Astrocyte (in vitro differentiated cells and primary cell): ENCODE measurements around the gene PPP2R5C. TPM values are rescaled to one million over a fixed set of nuclear protein-coding genes. Genes with fewer than 3 reads are reported as not detected.
A peak's percentile ranks its signal among the peaks of the same experiment; 100 is the strongest.

ENCODE experiments used
- DNase-seq: peaks from one replicate; pipeline ENCODE4 v3.0.0-alpha.2; 2010; ENCODE audit warnings: low read depth
- FAIRE-seq: peaks from 2 replicates; lab custom pipeline; 2011; peaks lifted over from hg19 to GRCh38; lab: Jason Lieb, UNC
- H2AFZ ChIP-seq: 2 replicates; pipeline ENCODE4 v1.6.0; 2012; ENCODE audit warnings: low read depth, low read length, inconsistent platforms
- H3K27ac ChIP-seq: 2 replicates; pipeline ENCODE4 v1.5.1; 2011; ENCODE audit warnings: low read depth, low read length, inconsistent platforms
- H3K27me3 ChIP-seq: 2 replicates; pipeline ENCODE4 v1.6.0; 2011; ENCODE audit warnings: low read length, inconsistent platforms; ENCODE audit not compliant: insufficient read depth
- H3K36me3 ChIP-seq: 2 replicates; pipeline ENCODE4 v1.5.1; 2011; ENCODE audit warnings: low read length, inconsistent platforms; ENCODE audit not compliant: insufficient read depth
- H3K4me1 ChIP-seq: 2 replicates; pipeline ENCODE4 v1.5.1; 2011; ENCODE audit warnings: low read length, inconsistent platforms; ENCODE audit not compliant: insufficient read depth
- H3K4me2 ChIP-seq: 2 replicates; pipeline ENCODE4 v1.6.0; 2012; ENCODE audit warnings: low read length, inconsistent platforms
- H3K4me3 ChIP-seq: 2 replicates; pipeline ENCODE4 v1.5.1; 2011; ENCODE audit warnings: low read depth, mild to moderate bottlenecking, low read length, inconsistent platforms; ENCODE audit not compliant: insufficient read depth
- H3K79me2 ChIP-seq: 2 replicates; pipeline ENCODE4 v1.6.0; 2012; ENCODE audit warnings: mild to moderate bottlenecking, low read length, inconsistent platforms; ENCODE audit not compliant: insufficient read depth
- H3K9ac ChIP-seq: 2 replicates; pipeline ENCODE4 v1.6.0; 2012; ENCODE audit warnings: mild to moderate bottlenecking, low read length, inconsistent platforms
- H3K9me3 ChIP-seq: 2 replicates; pipeline ENCODE4 v1.5.1; 2012; ENCODE audit warnings: low read depth, mild to moderate bottlenecking, low read length, inconsistent platforms; ENCODE audit not compliant: insufficient read depth
- H4K20me1 ChIP-seq: 2 replicates; pipeline ENCODE4 v1.6.0; 2012; ENCODE audit warnings: low read length, inconsistent platforms; ENCODE audit not compliant: insufficient read depth
- H3K27ac Mint-ChIP-seq: one replicate; pipeline ENCODE4 v1.8.0; 2021; ENCODE audit warnings: mild to moderate bottlenecking, mixed read lengths; ENCODE audit not compliant: unreplicated experiment
- H3K27me3 Mint-ChIP-seq: one replicate; pipeline ENCODE4 v1.8.0; 2021; ENCODE audit warnings: low read depth, mixed read lengths; ENCODE audit not compliant: unreplicated experiment
- H3K36me3 Mint-ChIP-seq: one replicate; pipeline ENCODE4 v1.8.0; 2021; ENCODE audit warnings: low read depth, mixed read lengths; ENCODE audit not compliant: unreplicated experiment
- H3K4me1 Mint-ChIP-seq: one replicate; pipeline ENCODE4 v1.8.0; 2021; ENCODE audit warnings: low read depth, mixed read lengths; ENCODE audit not compliant: unreplicated experiment
- H3K4me3 Mint-ChIP-seq: one replicate; pipeline ENCODE4 v1.8.0; 2021; ENCODE audit warnings: mild to moderate bottlenecking, moderate library complexity, mixed read lengths; ENCODE audit not compliant: unreplicated experiment
- H3K9me3 Mint-ChIP-seq: one replicate; pipeline ENCODE4 v1.8.0; 2021; ENCODE audit warnings: mild to moderate bottlenecking, mixed read lengths; ENCODE audit not compliant: unreplicated experiment
- CTCF ChIP-seq: IDR thresholded peaks from 2 replicates; pipeline ENCODE4 v1.5.1; 2011; ENCODE audit warnings: low read depth, mild to moderate bottlenecking, inconsistent platforms, low read length, moderate library complexity; ENCODE audit not compliant: insufficient read depth
- EZH2 ChIP-seq: IDR thresholded peaks from 2 replicates; pipeline ENCODE4 v1.6.1; 2012; ENCODE audit warnings: mild to moderate bottlenecking, low read length, inconsistent platforms; ENCODE audit not compliant: insufficient read depth
- total RNA-seq: library from RNA; stranded (reverse); gene quantifications from 2 replicates; pipeline ENCODE4 v1.2.1, GENCODE V29; 2021

Gene PPP2R5C
- total RNA-seq, 1 donor from 2014 or later, result 102 TPM

GRCh38 chr14:101789222-101789621 lies 27.7 kb downstream of the PPP2R5C start:
- no peak overlapping the region for H3K4me3 Mint-ChIP-seq
- TF ChIP-seq EZH2 (no peak), CTCF (no peak)
- Histone ChIP-seq H3K79me2 (no peaks in the 10 kb centered on the region), H4K20me1 (no peaks in the 10 kb centered on the region), H3K4me1 (no peaks in the 10 kb centered on the region), H2AFZ (no peak overlapping the region), H3K27me3 (no peaks in the 10 kb centered on the region), H3K4me2 (no peak overlapping the region), H3K9me3 (peaks cover 5% of the 10 kb centered on the region), H3K36me3 (no peaks in the 10 kb centered on the region), H3K4me3 (no peak overlapping the region), H3K9ac (no peak overlapping the region), H3K27ac (no peak overlapping the region)
- FAIRE-seq, result no peak
- no peak overlapping the region for H3K27ac Mint-ChIP-seq
- H3K27me3 Mint-ChIP-seq, result peaks cover 4% of the 10 kb centered on the region
- no peak for DNase-seq
- H3K9me3 Mint-ChIP-seq, result peaks cover 1% of the 10 kb centered on the region
- H3K36me3 Mint-ChIP-seq, result peaks cover 15% of the 10 kb centered on the region
- peaks cover 2% of the 10 kb centered on the region for H3K4me1 Mint-ChIP-seq

- no peak overlapping the region for H3K4me2 ChIP-seq
- H3K36me3 ChIP-seq, result no peaks in the 10 kb centered on the region
- DNase-seq, result no peak
- peaks cover 1% of the 10 kb centered on the region for H3K9me3 Mint-ChIP-seq
- H3K27ac ChIP-seq, result no peak overlapping the region
- no peak for FAIRE-seq
- H3K79me2 ChIP-seq, result no peaks in the 10 kb centered on the region
- H3K27me3 Mint-ChIP-seq, result peaks cover 3% of the 10 kb centered on the region
- H3K36me3 Mint-ChIP-seq, result peaks cover 11% of the 10 kb centered on the region
- no peak overlapping the region for H2AFZ ChIP-seq
- H3K4me3 Mint-ChIP-seq, result no peak overlapping the region
- TF ChIP-seq CTCF (no peak), EZH2 (no peak)
- no peak overlapping the region for H3K9ac ChIP-seq
- H4K20me1 ChIP-seq, result no peaks in the 10 kb centered on the region
- H3K4me3 ChIP-seq, result no peak overlapping the region
- no peaks in the 10 kb centered on the region for H3K4me1 ChIP-seq
- peaks cover 2% of the 10 kb centered on the region for H3K4me1 Mint-ChIP-seq
- peaks cover 5% of the 10 kb centered on the region for H3K9me3 ChIP-seq
- no peak overlapping the region for H3K27ac Mint-ChIP-seq
- H3K27me3 ChIP-seq, result no peaks in the 10 kb centered on the region
Observed at GRCh38 chr14:101790232-101790631, 28.7 kb downstream of the PPP2R5C start.

GRCh38 chr14:101791919-101792572 lies 30.5 kb downstream of the PPP2R5C start:
- Mint-ChIP-seq H3K4me3 (no peak overlapping the region), H3K27ac (no peak overlapping the region), H3K9me3 (peaks cover 1% of the 10 kb centered on the region), H3K4me1 (peaks cover 2% of the 10 kb centered on the region), H3K36me3 (peaks cover 10% of the 10 kb centered on the region), H3K27me3 (no peaks in the 10 kb centered on the region)
- Histone ChIP-seq H3K27me3 (no peaks in the 10 kb centered on the region), H3K9ac (peak overlapping the region; percentile 51), H3K27ac (peak overlapping the region; percentile 18), H3K4me1 (no peaks in the 10 kb centered on the region), H3K9me3 (peaks cover 5% of the 10 kb centered on the region), H3K4me2 (peak overlapping the region; percentile 71), H3K36me3 (no peaks in the 10 kb centered on the region), H4K20me1 (no peaks in the 10 kb centered on the region), H3K79me2 (no peaks in the 10 kb centered on the region), H2AFZ (peak overlapping the region; percentile 39), H3K4me3 (peak overlapping the region; percentile 26)
- TF ChIP-seq CTCF (no peak), EZH2 (no peak)
- FAIRE-seq, result no peak
- DNase-seq, result peak; percentile 53
